Omental fat pad (tissue), 4 donors: ENCODE results near the gene TECR. TPM values are rescaled to one million over a fixed set of nuclear protein-coding genes. Genes with fewer than 3 reads are reported as not detected.
"Not testable (repeated sequence)": the region's sequence is repeated elsewhere in the genome, so short reads cannot be mapped to it uniquely, and the experiment has no call there.

Experiments
- ATAC-seq: fragments of 150-250 bp; one replicate; pipeline ENCODE4 v1.9.1; 2016; ENCODE audit warnings: mild to moderate bottlenecking, moderate library complexity; ENCODE audit not compliant: low FRiP score
- DNase-seq: peaks from one replicate; pipeline ENCODE4 v3.0.0-alpha.2; 2019; ENCODE audit warnings: low spot score
- CTCF ChIP-seq, 3 donors: fragments of 450-650 bp; IDR thresholded peaks; one replicate each; pipeline ENCODE4 v1.5.1; 2016 to 2017; ENCODE audit warnings: antibody characterized with exemption in 3 of 3, mild to moderate bottlenecking in 3 of 3, moderate library complexity in 2 of 3
- small RNA-seq: library from RNA; depleted of rRNA; stranded (forward); fragments of <200 nt; gene quantifications from one replicate; pipeline ENCODE3, GENCODE V24; 2016
- total RNA-seq, 4 donors: library from RNA; depleted of rRNA; stranded (reverse); fragments of >200 nt; gene quantifications; one replicate each; pipeline ENCODE4 v1.1.0, GENCODE V29; 2016

The TECR gene
- total RNA-seq, 4 donors from 2014 or later = 32.9 to 58.1 (median 46.8) TPM

- DNase-seq (no peak), ATAC-seq (no peak)
- TF ChIP-seq CTCF (IDR thresholded peaks at IDR 0.05) = no peak
Measured at GRCh38 chr19:14612657-14613056, 83.3 kb downstream of the TECR start.

GRCh38 chr19:14613399-14614098 is 84.2 kb downstream of the TECR start:
- not testable (repeated sequence) for ATAC-seq, DNase-seq

GRCh38 chr19:14614099-14614412 is 84.7 kb downstream of the TECR start:
- ATAC-seq (no peak), DNase-seq (no peak)
- no peak for TF ChIP-seq CTCF (IDR thresholded peaks at IDR 0.05)

Small RNAs within 50 kb of the gene (small RNA-seq; reads per million reads assigned to genes)
- not detected for gene RN7SL842P
- not detected for gene SNRPGP15

Other genes starting within 250 kb of the TECR start
- 100 to 1,000 TPM in 1 of 4 donors, 10 to 100 TPM in 3; 38.1 to 106 (median 62.8) TPM for gene ADGRE5, start 148.2 kb upstream of the TECR start, total RNA-seq
- gene DDX39A, start 110.3 kb upstream of the TECR start, total RNA-seq = 100 to 1,000 TPM in 1 of 4 donors, 10 to 100 TPM in 3; 68.4 to 139 (median 76.3) TPM
- 100 to 1,000 TPM in 1 of 4 donors, 10 to 100 TPM in 3; 47.3 to 104 (median 85.0) TPM for gene PKN1, start 96.3 kb upstream of the TECR start, total RNA-seq
- not detected for gene PTGER1, start 54.2 kb upstream of the TECR start, total RNA-seq
- gene GIPC1, start 33.5 kb upstream of the TECR start, total RNA-seq = 10 to 100 TPM; 47.0 to 77.6 (median 59.0) TPM
- 100 to 1,000 TPM in 3 of 4 donors, 10 to 100 TPM in 1; 67.5 to 669 (median 116) TPM for gene DNAJB1, start 11.2 kb upstream of the TECR start, total RNA-seq
- 100 to 1,000 TPM; 194 to 357 (median 322) TPM for gene NDUFB7, start 42.5 kb downstream of the TECR start, total RNA-seq
- gene CLEC17A, start 53.5 kb downstream of the TECR start, total RNA-seq = under 1 TPM in 1 of 4 donors, not detected in 3; 0.19 TPM
- gene ADGRE3, start 145.2 kb downstream of the TECR start, total RNA-seq = 1 to 10 TPM in 1 of 4 donors, under 1 TPM in 1, not detected in 2; 0.24 to 7.1 TPM
- gene ZNF333, start 160.5 kb downstream of the TECR start, total RNA-seq = 10 to 100 TPM; 13.0 to 35.2 (median 25.0) TPM
- 10 to 100 TPM in 2 of 4 donors, 1 to 10 TPM in 2; 1.9 to 35.2 (median 12.6) TPM for gene ADGRE2, start 249.0 kb downstream of the TECR start, total RNA-seq